Measurements from ENCODE around the gene AMH.

The AMH gene

DNA sequence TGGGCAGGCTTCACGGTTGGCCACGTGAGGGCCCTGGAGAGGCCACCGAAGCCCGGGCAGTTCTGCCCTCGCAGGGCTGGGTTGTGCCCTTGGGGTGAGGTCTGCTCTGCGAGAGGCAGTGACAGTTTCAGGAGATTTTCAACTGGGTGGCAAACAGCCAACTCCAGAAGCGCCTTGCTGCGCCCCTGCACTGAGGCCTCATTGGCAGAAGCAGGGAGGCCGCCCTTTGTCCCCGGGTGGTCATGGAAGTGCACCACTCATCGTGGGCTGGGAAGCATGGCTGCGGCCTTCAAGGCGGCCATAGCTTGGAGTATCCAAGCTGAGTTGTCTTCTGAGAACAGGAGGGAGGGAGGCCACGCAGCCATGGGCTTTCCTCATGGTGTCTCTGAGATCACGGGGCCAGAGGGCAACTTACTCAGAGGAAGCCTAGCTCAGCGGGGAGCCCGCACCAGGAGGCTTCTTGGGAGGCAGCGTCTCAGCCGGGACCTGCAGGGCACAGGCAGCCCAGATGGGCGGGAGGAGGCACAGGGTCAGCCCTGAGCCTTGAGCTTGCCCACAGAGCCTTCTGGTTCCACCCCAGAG, 27.8 kb upstream of the AMH start:
- DNase-seq (ENCODE audit: low read depth): no peak

DNA sequence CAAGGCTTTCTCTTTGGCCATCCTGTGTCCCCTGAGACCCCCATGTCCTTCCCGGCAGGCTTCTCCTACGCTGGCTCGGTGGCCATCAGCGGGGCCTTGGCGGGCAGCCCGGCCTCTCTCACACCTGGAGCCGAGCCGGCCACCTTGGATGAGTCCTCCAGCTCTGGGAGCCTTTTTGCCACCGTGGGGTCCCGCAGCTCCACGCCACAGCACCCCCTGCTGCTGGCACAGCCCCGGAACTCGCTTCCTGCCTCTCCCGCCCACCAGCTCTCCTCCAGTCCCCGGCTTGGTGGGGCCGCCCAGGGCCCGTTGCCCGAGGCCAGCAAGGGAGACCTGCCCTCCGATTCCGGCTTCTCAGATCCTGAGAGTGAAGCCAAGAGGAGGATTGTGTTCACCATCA, 27.2 kb upstream of the AMH start:
- DNase-seq (ENCODE audit: low read depth): no peak

DNA sequence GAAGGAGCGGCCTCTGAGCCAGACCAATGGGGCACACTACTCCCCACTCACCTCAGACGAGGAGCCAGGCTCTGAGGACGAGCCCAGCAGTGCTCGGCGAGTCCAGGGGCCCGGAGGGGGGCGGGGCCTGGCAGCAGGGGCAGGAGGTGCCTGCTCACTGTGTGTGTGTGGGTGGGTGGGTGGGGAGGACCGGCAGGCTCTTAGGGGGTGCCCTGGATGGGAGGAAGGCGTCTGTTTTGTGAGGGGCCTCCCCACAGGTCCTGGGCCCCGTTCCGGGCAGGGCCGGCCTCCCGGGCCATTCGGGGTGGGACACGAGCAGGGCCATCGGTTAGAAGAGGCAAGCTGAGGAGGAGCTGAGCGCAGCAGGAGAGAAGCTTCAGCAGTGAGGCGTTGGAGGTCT, 25.7 kb upstream of the AMH start:
- DNase-seq (ENCODE audit: low read depth): no peak

DNA sequence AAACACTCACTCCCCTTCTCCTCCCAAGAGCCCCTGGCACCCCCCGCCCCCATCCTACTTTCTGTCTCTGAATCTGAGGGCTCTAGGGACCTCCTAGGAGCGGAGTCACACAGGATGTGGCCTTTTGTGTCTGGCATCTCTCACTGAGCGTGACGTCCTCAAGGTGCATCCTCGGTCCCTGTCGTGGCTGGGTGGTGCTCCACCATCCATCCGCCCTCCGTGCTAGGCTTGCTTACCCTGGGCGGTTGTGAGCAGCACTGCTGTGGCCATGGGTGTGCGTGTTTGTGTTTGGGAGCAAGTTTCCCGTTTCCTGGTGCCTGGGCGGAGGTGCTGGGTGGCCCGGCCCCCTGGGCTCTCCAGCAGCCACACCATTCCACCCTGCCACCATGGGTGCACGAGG, 25.2 kb upstream of the AMH start:
- no peak for DNase-seq (ENCODE audit: low read depth)

DNA sequence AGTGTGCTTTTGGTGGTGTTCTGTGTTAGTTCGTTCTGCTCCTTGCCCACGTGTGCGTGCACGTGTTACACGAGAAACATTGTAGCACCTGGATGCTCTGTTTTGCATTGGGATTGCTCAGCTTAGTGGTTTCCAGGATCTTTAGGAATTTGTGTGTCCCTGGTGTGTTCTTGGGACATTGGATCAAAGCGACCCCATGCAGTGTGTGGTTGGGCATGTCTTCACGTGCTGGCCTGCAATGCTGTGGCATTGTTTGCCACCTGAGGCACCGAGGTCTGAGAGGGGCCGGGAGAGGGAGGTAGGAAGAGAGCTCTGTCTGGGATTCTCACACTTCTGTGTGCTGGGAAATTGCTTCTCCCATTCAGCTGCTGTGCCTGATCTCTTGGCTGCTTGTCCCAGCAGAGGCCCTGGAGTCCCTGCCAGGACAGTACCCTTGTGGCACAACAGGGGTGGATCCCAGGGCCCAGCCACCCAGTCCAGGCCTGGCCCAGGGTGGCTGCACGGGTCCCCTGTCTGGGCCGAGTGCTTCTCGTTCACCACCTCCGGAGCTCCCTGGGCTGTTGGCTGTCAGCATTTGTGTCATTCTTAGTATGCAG, 24.3 kb upstream of the AMH start:
- DNase-seq (ENCODE audit: low read depth): no peak

DNA sequence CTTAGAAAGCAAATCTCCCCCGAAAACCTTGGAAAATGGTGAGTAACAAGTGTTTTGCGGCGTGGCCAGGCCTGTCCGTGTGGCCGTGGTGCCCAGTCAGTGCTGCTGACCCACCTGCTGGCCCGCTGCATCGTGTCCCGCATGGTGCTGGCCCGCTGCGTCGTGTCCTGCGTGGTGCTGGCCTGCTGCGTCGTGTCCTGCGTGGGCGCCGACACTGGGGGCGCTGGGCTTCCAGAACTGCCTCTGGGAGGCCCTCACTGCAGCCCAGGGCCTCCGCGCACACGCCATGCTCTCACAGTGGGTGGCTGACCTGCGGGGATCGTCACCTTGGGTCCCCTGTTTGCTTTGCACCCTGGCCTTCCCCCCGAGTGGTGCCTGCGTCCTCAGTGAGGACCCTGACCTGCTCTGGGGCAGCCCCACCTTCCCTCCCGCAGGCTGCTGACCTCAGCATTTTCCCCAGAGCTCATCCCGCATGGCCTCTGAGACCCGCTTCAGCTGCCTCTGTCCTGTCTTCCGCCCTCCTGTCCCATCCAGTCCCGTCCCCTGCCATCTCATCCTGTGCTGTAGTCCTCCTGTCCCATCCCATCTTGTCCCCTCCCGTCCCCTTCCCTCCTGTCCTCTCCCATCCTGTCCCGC, 23.6 kb upstream of the AMH start:
- no peak for DNase-seq (ENCODE audit: low read depth)

DNA sequence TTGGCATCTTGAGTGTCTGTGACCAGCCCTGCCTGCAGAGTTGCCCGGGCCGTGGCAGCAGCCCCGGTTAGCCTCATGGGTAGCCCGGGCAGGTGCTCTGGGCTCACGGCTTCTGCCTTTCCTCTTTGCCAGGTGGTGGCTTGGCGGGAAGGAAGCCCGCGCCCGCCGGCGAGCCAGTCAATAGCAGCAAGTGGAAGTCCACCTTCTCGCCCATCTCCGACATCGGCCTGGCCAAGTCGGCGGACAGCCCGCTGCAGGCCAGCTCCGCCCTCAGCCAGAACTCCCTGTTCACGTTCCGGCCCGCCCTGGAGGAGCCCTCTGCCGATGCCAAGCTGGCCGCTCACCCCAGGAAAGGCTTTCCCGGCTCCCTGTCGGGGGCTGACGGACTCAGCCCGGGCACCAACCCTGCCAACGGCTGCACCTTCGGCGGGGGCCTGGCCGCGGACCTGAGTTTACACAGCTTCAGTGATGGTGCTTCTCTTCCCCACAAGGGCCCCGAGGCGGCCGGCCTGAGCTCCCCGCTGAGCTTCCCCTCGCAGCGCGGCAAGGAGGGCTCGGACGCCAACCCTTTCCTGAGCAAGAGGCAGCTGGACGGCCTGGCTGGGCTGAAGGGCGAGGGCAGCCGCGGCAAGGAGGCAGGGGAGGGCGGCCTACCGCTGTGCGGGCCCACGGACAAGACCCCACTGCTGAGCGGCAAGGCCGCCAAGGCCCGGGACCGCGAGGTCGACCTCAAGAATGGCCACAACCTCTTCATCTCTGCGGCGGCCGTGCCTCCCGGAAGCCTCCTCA, 22.9 kb upstream of the AMH start:
- DNase-seq (ENCODE audit: low read depth): no peak

DNA sequence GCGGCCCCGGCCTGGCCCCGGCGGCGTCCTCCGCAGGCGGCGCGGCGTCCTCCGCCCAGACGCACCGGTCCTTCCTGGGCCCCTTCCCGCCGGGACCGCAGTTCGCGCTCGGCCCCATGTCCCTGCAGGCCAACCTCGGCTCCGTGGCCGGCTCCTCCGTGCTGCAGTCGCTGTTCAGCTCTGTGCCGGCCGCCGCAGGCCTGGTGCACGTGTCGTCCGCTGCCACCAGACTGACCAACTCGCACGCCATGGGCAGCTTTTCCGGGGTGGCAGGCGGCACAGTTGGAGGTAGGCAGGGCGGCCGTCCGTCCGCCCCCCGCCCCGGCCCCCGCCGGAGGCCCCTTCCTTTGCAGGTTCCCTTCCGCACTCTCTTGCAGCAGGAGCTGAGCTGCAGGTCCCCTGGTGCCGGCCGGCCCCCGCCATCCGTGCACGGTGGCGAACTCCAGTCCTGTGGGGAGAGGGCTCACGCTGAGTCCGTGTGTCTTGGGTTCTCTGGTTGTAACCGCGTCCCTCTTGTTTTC, 22.2 kb upstream of the AMH start:
- DNase-seq (ENCODE audit: low read depth): no peak

DNA sequence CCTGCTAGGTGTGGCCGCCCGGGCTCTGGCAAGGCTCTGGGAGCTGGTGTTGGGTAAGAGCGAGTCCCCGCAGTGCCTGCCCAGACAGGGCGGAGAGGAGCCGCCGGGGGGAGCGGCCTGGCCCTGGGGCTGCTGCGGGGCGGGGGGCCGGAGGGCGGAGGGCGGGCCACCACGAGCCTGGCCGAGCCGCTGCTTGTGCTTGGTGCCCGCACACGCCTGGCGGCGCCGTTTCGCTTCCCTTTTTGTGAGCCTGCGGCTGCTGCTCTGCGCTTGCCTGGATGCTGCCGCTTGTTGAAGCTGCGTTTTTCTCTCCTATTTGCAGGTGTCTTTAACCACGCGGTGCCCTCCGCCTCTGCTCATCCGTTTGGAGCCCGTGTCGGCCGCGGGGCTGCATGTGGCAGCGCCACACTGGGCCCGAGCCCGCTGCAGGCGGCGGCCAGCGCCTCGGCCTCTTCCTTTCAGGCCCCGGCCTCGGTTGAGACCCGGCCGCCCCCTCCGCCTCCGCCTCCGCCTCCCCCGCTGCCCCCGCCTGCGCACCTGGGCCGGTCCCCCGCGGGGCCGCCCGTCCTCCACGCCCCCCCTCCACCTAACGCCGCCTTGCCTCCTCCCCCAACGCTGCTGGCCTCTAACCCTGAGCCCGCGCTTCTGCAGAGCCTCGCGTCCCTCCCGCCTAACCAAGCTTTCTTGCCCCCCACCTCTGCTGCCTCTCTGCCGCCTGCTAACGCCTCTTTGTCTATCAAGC, 21.5 kb upstream of the AMH start:
- DNase-seq (ENCODE audit: low read depth): no peak

DNA sequence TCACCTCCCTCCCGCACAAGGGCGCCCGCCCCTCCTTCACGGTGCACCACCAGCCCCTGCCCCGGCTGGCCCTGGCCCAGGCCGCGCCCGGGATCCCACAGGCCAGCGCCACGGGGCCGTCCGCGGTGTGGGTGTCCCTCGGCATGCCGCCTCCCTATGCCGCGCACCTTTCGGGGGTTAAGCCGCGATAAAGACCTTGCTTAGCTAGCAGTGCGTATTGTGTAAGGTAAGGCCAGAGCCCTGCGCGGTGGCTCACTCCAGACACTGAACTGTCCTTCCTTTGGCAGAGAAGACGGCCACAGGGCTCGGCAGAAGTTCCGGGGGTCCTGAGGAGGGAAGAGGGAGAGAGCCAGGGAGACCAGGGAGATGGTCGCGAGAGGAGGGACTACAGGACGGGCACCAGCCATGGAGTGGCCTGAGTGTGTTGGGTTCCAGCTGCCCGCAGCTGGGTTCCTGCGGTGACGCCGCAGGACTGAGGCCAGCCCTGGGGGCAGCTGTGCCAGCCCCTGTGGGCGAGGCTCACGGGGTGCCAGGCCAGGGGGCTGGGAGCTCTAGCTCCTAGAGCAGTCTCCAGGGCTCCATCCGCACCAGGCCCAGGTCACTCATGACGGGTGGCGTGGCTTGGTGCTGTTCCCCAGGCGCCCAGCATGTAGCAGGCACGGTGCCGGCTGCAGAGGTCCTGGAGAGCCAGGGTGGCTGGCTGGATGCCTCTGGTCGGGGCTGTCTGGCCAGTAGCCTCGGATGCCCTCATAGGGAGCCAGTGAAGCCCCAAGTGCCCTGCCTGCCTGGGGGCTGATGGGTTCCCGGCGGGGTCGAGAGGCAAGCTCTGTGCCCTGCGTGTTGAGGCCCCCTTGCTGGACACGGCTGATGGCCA, 20.7 kb upstream of the AMH start:
- no peak for DNase-seq (ENCODE audit: low read depth)

DNA sequence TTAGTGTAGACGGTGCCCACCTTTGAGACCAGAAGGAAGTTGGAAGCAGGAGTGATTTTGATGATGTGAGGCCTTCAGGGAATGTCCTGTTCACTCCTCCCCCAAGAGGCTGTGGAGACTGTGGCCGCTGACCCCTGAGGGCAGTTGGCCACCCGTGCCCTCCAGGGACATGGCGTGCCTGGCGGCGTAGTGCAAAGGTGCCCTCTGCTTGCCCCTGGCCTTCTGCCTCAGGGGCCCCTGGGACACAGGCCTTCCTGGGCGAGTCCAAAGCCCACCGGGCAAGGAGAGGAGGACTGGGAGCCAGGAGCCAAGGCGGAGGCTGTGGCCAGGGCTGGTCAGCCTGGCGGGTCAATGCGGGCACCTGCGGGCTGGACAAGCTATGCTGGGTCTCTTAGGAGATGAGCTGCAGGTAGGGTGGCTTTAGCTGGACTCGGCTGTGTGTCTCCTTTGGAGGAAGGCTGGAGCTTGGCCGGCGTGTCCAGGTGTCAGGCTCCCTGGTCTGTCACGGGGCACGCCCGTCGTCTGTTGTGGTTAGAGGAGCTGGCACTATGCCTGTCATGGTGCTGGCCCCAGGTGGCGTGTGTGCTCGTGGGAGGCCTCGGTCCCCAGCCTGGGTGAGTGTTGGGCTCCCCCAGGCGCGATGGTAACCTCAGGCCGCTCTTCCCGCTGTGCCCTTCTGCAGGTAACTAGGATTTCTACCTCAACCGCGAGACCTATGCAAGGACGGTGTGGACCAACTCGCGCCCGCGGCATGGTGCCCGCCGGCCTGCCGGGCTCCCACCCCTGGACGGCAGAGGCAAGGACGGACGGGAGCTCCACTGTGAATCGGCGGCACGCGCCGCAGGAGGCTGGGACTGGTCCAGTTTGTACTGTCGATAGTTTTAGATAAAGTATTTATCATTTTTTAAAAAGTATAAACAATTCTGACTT, 19.8 kb upstream of the AMH start:
- DNase-seq (ENCODE audit: low read depth): no peak

DNA sequence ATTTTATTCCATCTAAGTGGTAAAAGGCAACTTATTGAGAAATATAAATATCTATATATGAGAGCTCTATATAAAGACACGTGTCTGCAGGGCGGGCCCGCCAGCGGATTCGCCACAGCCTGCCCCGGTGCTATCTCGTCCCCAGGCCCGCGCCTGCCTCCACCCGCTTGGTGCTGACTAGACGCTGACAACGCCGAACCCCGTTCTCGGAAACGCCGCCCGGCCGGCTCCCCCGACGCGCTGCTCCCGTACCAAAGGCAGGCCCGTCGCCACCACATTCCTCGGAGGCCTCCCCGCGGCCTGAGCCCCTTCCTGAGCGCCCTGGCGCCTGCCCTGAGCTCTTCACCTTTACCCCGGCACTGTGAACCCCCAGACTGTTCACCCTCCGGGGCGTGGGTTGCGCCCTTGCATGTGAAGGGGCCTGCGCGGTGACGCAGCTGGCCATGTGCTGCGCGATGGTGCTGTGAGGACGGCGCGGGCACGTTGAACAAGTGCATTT, 19.0 kb upstream of the AMH start:
- no peak for DNase-seq (ENCODE audit: low read depth)

DNA sequence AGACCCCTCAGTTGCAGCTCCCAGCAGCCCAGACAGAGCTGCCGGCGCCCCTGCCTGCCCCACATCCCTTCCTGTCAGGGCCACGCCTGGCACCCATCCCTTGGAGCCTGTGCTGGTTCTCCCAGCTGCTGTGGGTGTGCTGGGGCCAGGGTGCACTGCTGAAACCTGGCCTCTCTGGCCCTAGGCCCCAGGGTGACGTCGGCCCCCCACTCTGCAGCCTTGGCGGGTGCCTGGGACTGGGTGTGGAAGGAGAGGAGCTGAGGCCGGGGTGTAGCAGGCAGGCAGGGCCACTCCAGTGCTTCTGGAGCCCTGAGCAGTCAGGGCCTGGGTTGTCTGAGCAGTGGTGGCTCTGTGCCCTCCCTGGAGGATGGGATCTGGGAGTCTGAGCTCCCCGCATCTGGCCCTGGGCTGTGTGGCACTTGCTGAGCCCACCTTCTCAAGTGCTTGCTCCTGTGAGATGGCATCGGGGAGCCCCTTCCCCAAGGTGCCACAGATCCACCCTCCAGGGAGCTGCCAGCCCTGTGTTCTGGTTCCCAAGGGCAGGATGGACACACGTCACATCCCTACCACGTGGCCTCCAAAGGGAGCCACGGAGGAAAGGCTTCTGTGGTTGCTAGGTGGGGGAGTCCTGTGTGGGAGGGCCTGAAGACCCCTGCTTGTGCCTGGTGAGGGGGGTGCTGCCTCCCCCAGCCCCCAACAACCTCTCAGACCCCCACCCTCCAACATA, 18.2 kb upstream of the AMH start:
- DNase-seq (ENCODE audit: low read depth): no peak

DNA sequence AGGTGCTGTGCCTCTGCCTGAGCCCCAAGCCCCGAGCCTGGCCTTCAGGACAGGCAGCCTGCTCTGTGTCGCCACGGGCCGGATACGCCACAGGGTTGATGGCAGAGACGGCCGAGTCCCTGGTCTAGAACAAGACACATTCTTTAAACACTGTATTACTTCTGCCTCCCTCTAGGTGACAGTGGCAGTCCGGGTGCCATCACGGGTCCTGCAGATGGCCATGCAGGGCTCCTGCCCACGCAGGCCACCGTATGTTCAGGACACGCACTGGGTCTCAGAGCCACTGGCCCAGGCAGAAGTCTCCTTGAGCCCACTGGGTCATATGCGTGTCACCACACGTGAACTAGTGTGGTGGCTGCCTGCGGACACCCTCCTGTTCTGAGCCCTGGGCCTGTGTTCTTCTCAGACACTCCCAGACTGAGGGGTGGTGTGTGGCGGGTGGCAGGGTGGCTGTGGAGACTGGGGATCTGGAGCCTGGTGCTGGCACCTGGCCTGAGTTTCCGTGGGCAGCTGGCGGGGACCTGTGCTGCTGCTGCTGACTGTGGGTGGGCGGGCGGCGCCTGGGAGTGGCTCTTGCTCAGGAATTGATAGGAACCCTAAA, 17.4 kb upstream of the AMH start:
- DNase-seq (ENCODE audit: low read depth): no peak

DNA sequence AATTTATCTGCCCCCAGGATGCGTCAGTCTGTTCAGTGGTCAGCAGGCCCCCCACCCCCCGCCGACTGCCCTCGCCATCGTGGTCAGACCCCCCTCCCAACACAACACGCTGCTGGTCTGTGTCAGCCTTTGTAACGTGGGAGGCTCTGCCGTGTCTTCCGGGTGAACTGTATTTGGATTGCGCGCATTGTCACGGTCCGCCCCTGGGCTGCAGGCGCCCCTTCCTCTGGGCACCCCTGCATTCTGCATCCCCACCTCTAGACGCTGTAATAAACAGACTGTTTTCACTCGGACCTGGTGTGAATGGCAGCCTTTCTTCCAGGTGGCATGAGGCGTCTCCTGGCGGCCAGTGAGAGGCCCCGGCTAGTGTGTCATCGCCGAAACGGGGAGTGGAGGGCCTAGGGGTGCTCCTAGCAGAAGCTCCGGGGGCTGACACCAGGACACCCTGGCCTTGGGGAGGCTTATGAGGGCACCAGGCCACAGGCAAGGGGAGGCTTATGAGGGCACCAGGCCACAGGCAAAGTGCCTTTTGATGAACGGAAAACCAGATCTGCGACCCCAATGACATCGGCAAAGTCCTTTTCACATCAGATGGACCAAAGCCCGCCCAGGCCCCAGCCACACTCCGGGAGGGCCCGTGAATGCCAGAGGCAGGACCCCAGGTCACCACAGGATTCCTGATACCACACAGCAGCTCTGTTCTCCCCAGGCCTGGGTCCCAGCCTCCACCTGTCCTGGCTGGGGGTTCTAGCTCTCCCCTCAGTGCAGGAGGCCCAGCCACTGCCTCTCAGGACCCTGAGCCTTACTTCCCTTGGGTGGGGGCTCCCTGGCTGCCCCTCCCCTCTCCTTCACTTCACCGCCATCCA, 16.6 kb upstream of the AMH start:
- no peak for DNase-seq (ENCODE audit: low read depth)

DNA sequence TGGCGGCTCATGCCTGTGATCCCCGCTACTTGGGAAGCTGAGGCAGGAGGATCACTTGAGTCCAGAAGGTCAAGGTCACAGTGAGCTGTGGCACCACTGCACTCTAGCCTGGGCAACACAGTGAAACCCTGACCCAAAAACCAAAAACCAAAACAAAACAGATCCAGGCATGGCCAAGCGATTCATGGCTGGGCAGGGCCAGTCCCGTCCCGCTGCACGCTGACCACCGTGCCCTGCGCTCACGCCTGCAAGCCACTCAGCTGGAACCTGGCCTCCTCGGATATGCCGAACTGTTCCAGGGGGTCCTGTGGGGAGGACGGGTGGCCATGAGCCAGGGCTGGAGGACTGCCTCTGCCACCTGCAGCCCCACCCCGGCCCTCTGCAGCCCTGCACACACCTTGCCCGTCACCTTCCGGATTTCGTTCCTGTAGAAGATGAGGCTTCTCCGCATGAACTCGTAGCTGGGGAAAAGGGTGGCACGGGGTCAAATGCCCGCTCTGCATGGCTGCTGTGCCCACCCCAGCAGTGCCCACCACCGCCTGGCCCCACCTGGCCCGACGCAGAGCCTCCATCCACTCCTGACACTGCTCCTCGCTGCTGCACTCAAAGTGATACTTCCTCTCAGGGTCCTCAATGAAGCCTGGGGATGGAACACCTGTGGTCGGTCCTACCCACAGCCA, 15.4 kb upstream of the AMH start:
- no peak for DNase-seq (ENCODE audit: low read depth)

DNA sequence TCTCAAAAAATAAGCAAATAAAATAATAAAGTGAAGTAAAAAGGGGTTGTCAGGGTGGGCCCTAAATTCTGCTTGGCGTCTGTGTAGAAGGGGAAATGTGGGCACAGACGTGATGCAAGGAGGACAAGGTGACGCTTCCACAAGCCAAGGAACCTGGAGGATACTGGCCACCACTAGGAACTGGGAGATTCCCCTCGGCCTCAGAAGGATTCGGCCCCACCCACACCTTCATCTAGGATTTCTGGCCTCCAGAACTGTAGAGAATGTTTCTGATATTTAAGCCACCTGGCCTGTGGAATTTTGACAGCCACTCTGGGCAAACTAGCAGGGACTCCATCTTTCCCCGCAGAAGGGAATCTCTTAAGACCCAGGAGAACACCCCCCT, 14.1 kb upstream of the AMH start:
- no peak for DNase-seq (ENCODE audit: low read depth)
